MCF 10A (cell line): ENCODE data around the gene FXYD6. TPM values are rescaled to one million over a fixed set of nuclear protein-coding genes. Genes with fewer than 3 reads are reported as not detected.

Experiments used
- BruUV-seq: library from RNA; stranded (reverse); fragments of 400-500 nt; replicated peaks from 2 replicates; lab custom pipeline; 2021; lab: Mats Ljungman, UMichigan
- CTCF ChIA-PET: fragments of 300-600 bp; sonication (Branson Sonifier 250); formaldehyde crosslinking; extraction: SDS; loops from one replicate; lab custom pipeline; 2021; ENCODE audit warnings: antibody characterized with exemption, inconsistent platforms; lab: Yijun Ruan, JAX
- POLR2A ChIA-PET: fragments of 300-600, 350-650 bp; sonication (Branson Sonifier 250); formaldehyde crosslinking; extraction: SDS; loops from one replicate; lab custom pipeline; 2020; ENCODE audit warnings: antibody characterized with exemption, inconsistent platforms; lab: Yijun Ruan, JAX
- DNase-seq: peaks from one replicate; pipeline ENCODE4 v3.0.0-alpha.2; 2018; ENCODE audit not compliant: unreplicated experiment
- H3K27ac Mint-ChIP-seq: one replicate; pipeline ENCODE4 v1.8.0; 2022; ENCODE audit warnings: mild to moderate bottlenecking, low read depth, mixed read lengths; ENCODE audit not compliant: unreplicated experiment
- H3K27me3 Mint-ChIP-seq: one replicate; pipeline ENCODE4 v1.8.0; 2022; ENCODE audit warnings: mixed read lengths; ENCODE audit not compliant: insufficient read depth, unreplicated experiment
- H3K36me3 Mint-ChIP-seq: one replicate; pipeline ENCODE4 v1.8.0; 2022; ENCODE audit warnings: mild to moderate bottlenecking, moderate library complexity, mixed read lengths; ENCODE audit not compliant: insufficient read depth, unreplicated experiment
- H3K4me1 Mint-ChIP-seq: one replicate; pipeline ENCODE4 v1.8.0; 2022; ENCODE audit warnings: mixed read lengths; ENCODE audit not compliant: insufficient read depth, unreplicated experiment
- H3K4me3 Mint-ChIP-seq: one replicate; pipeline ENCODE4 v1.8.0; 2022; ENCODE audit warnings: mild to moderate bottlenecking, moderate library complexity, mixed read lengths; ENCODE audit not compliant: unreplicated experiment
- H3K9me3 Mint-ChIP-seq: one replicate; pipeline ENCODE4 v1.8.0; 2022; ENCODE audit warnings: mixed read lengths; ENCODE audit not compliant: unreplicated experiment
- intact Hi-C: fragments of 100-400 bp; cut with micrococcal nuclease; formaldehyde crosslinking; loops from 2 replicates; pipeline ENCODE4 v1.14.1; 2022
- total RNA-seq: library from RNA; stranded (reverse); gene quantifications from 2 replicates; pipeline ENCODE4 v1.2.3, GENCODE V29; 2022
- TF ChIP-seq, protein P1 (sequence below): fragments of 200-600 bp; IDR thresholded peaks from one replicate; pipeline ENCODE4 v1.8.0; 2022; ENCODE audit warnings: antibody characterized with exemption, mild to moderate bottlenecking; ENCODE audit not compliant: unreplicated experiment

FXYD6 gene
- total RNA-seq, 1 experiment from 2014 or later = not detected

DNA sequence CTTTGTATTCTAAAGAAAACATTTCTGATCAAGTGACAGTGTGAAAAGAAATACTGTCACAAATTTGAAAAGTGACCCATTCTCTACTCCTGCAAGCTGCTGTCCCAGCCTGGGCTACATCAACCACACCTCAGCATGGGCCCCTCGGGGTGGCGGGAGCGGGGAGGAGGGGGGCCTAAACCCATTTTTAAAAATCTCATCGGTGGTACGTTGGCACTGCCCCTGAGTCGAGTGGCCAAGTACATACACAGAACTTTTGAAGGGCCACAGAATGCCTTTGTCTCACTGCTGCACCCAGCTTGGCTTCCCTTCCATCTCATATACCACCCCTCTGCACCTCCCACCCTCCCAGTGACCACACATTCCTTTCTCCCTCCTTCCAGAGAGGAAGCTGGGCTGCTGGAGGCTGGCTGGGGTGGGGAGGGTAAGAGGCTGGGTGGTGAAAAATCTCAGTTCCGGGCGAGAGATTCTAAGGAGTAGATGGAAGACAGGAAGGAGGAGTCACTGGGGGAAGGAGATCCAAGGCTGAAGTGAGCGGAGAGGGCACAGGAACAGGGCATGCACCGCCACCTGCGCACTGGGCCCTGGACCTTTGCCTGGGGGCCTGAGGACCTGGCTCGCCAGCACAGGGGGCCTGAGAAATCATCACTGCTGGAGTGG lies 21.1 kb downstream of the FXYD6 start:
- Mint-ChIP-seq H3K27me3 (peaks cover 52% of the 10 kb centered on the region), H3K4me1 (no peaks in the 10 kb centered on the region), H3K27ac (no peak overlapping the region), H3K4me3 (no peak overlapping the region), H3K9me3 (peaks cover 16% of the 10 kb centered on the region), H3K36me3 (no peaks in the 10 kb centered on the region)
- intact Hi-C loops = no loop called here
- DNase-seq = no peak
- TF ChIP-seq, protein P1, sequence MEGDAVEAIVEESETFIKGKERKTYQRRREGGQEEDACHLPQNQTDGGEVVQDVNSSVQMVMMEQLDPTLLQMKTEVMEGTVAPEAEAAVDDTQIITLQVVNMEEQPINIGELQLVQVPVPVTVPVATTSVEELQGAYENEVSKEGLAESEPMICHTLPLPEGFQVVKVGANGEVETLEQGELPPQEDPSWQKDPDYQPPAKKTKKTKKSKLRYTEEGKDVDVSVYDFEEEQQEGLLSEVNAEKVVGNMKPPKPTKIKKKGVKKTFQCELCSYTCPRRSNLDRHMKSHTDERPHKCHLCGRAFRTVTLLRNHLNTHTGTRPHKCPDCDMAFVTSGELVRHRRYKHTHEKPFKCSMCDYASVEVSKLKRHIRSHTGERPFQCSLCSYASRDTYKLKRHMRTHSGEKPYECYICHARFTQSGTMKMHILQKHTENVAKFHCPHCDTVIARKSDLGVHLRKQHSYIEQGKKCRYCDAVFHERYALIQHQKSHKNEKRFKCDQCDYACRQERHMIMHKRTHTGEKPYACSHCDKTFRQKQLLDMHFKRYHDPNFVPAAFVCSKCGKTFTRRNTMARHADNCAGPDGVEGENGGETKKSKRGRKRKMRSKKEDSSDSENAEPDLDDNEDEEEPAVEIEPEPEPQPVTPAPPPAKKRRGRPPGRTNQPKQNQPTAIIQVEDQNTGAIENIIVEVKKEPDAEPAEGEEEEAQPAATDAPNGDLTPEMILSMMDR = no peak
- ChIA-PET POLR2A (interaction anchor here (1.1 kb wide), 1 partner anchor 11 kb away, joined by 4 read pairs; no protein-coding TSS in a partner anchor), CTCF (interaction anchor here (0.6 to 3.4 kb wide), 3 partner anchors 11 to 91 kb away, joined by 3 to 20 read pairs (median 7); partner anchors contain the start of gene FXYD6)
- no TSS peak for BruUV-seq

DNA sequence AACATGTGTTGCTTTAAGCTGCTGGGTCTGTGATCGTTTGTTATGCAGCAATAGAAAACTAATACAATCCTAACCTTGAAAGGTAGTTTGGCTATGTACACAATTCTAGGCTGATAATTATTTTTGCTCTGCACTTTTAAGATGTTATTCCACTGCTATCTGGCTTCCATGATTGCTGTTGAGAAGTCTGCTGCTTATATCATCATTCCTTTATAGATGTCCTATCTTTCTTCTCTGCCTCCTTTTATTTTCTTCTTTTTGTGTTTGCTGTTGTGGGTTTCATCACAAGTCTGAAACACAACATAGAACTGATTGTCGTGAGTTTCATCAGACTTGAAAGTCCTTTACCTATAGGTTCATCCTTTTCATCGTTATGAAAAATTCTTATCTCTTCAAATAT lies 24.1 kb downstream of the FXYD6 start:
- CTCF ChIA-PET = interaction anchor here (0.6 to 3.4 kb wide), 5 partner anchors 8 to 201 kb away, joined by 3 to 20 read pairs (median 4); no protein-coding TSS in a partner anchor
- intact Hi-C loops = no loop called here
- no peak for DNase-seq
- POLR2A ChIA-PET = no interaction called here
- H3K27ac Mint-ChIP-seq = no peak overlapping the region
- H3K4me1 Mint-ChIP-seq = no peaks in the 10 kb centered on the region
- no peak overlapping the region for H3K4me3 Mint-ChIP-seq
- peaks cover 52% of the 10 kb centered on the region for H3K27me3 Mint-ChIP-seq
- no peaks in the 10 kb centered on the region for H3K36me3 Mint-ChIP-seq
- no TSS peak for BruUV-seq
- TF ChIP-seq, protein P1 = no peak
- H3K9me3 Mint-ChIP-seq = peaks cover 16% of the 10 kb centered on the region

DNA sequence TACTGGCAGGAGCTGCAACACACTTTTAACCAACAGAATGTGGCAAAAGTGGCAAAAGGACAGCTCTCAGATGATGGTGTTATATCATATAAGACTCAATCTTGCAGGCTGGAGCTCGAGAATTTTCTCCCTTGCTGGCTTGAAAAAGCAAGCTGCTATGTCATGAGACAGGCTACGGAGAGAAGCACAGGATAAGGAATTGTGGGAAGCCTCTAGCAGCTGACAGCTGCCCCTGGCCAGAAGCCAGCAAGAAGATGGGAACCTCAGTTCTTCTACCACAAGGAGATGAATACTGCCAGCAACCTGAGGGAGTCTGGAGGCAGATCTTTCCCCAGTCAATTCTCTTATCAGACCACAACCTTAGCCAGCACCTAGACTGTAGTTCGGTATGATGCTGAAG lies 24.6 kb downstream of the FXYD6 start:
- no TSS peak for BruUV-seq
- DNase-seq = no peak
- intact Hi-C loops = no loop called here
- H3K27ac Mint-ChIP-seq = no peak overlapping the region
- ChIA-PET CTCF (interaction anchor here (0.6 to 1.7 kb wide), 4 partner anchors 9 to 201 kb away, joined by 3 to 5 read pairs (median 4); no protein-coding TSS in a partner anchor), POLR2A (no interaction called here)
- H3K27me3 Mint-ChIP-seq = peaks cover 47% of the 10 kb centered on the region
- TF ChIP-seq, protein P1 = no peak
- H3K4me1 Mint-ChIP-seq = no peaks in the 10 kb centered on the region
- no peaks in the 10 kb centered on the region for H3K36me3 Mint-ChIP-seq
- peaks cover 16% of the 10 kb centered on the region for H3K9me3 Mint-ChIP-seq
- H3K4me3 Mint-ChIP-seq = no peak overlapping the region

DNA sequence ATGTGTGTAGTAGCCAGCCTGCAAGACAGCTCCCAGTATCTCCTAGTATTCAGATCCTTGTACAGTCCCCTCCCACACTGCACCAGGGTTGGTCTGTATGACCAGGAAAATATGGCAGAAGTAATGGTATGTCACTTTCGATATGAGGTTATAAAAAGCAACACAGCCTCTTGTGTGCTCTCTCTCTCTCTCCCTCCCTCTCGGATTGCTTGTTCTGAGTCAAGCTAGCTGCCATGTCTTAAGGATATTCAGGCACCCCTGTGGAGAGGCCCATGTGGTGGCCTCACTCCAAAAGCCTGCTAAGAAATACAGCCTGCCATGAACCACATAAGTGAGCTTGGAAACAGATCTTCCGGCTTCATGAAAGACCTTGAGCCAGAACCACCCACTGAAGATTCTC lies 25.4 kb downstream of the FXYD6 start:
- no TSS peak for BruUV-seq
- intact Hi-C loops = no loop called here
- Mint-ChIP-seq H3K4me1 (no peaks in the 10 kb centered on the region), H3K27ac (no peak overlapping the region), H3K9me3 (peaks cover 16% of the 10 kb centered on the region), H3K36me3 (no peaks in the 10 kb centered on the region), H3K4me3 (no peak overlapping the region), H3K27me3 (peaks cover 40% of the 10 kb centered on the region)
- no peak for DNase-seq
- TF ChIP-seq, protein P1 = no peak
- ChIA-PET POLR2A (no interaction called here), CTCF (interaction anchor here (0.7 to 1.5 kb wide), 5 partner anchors 9 to 202 kb away, joined by 3 to 5 read pairs (median 4); no protein-coding TSS in a partner anchor)
